HG02678 (cell line): ENCODE measurements around the gene STXBP1.

Experiments
- ATAC-seq: cut with Tn5 transposase; IDR thresholded peaks from one replicate; pipeline ENCODE4 v1.9.1; 2021; ENCODE audit warnings: mild to moderate bottlenecking, moderate library complexity; ENCODE audit not compliant: unreplicated experiment

STXBP1 gene

GRCh38 chr9:127730262-127730661 is 118.2 kb downstream of the STXBP1 start:
- no peak for ATAC-seq

- ATAC-seq: no peak
Observed at GRCh38 chr9:127730799-127731410, 118.8 kb downstream of the STXBP1 start.

GRCh38 chr9:127731938-127732337 is 119.9 kb downstream of the STXBP1 start:
- ATAC-seq: no peak

- ATAC-seq: no peak
Observed at GRCh38 chr9:127732444-127732843, 120.4 kb downstream of the STXBP1 start.

GRCh38 chr9:127733614-127734013 is 121.5 kb downstream of the STXBP1 start:
- no peak for ATAC-seq

- ATAC-seq: no peak
Observed at GRCh38 chr9:127734247-127734746, 122.2 kb downstream of the STXBP1 start.

- peak; percentile 92 for ATAC-seq
Observed at GRCh38 chr9:127734747-127735529, 122.9 kb downstream of the STXBP1 start, which contains the start of gene TOR2A. TOR2A (minus strand) TSS chr9:127735294; CDS start chr9:127735270, 24 bp downstream.

- peak; percentile 1 for ATAC-seq
Observed at GRCh38 chr9:127735530-127736185, 123.6 kb downstream of the STXBP1 start.

- ATAC-seq: no peak
Observed at GRCh38 chr9:127738666-127739065, 126.6 kb downstream of the STXBP1 start.

GRCh38 chr9:127739614-127740330 is 127.7 kb downstream of the STXBP1 start:
- no peak for ATAC-seq

GRCh38 chr9:127741831-127742434 is 129.9 kb downstream of the STXBP1 start:
- ATAC-seq: no peak
